DND-41 (cell line): ENCODE results near the gene WDHD1.
"Not testable (repeated sequence)": the region's sequence is repeated elsewhere in the genome, so short reads cannot be mapped to it uniquely, and the experiment has no call there.

ENCODE experiments used
- ATAC-seq: fragments of 200-7000 bp; cut with Tn5 transposase; 3 replicates; pipeline ENCODE4 v1.9.1; 2021; ENCODE audit warnings: low read depth; ENCODE audit not compliant: insufficient read depth
- DNase-seq: peaks from one replicate; pipeline ENCODE4 v3.0.0-alpha.2; 2020
- H2AFZ ChIP-seq: 2 replicates; pipeline ENCODE4 v1.6.0; 2012; ENCODE audit warnings: low read depth, low read length
- H3K27ac ChIP-seq: 2 replicates; pipeline ENCODE4 v1.5.1; 2012; ENCODE audit warnings: low read length, inconsistent platforms
- H3K27me3 ChIP-seq: fragments of 200-600 bp; sonication (generic); 2 replicates; pipeline ENCODE4 v1.6.0; 2012; ENCODE audit warnings: low read length, mild to moderate bottlenecking, inconsistent platforms; ENCODE audit not compliant: insufficient read depth, poor library complexity
- H3K36me3 ChIP-seq: 2 replicates; pipeline ENCODE4 v1.5.1; 2012; ENCODE audit warnings: low read length, inconsistent platforms; ENCODE audit not compliant: insufficient read depth
- H3K4me1 ChIP-seq: 2 replicates; pipeline ENCODE4 v1.5.1; 2012; ENCODE audit warnings: mild to moderate bottlenecking, low read length; ENCODE audit not compliant: insufficient read depth
- H3K4me2 ChIP-seq: 2 replicates; pipeline ENCODE4 v1.6.0; 2012; ENCODE audit warnings: mild to moderate bottlenecking, moderate library complexity, low read length, inconsistent platforms; ENCODE audit not compliant: insufficient read depth
- H3K4me3 ChIP-seq, 2 experiments: fragments of 200-600 bp in 1 of 2; shearing (Covaris generic) in 1 of 2; 2 replicates each; pipeline ENCODE4 v1.5.1; 2012 to 2016; ENCODE audit warnings: inconsistent platforms in 2 of 2, low read length in 2 of 2, mild to moderate bottlenecking in 2 of 2, low read depth in 1 of 2, moderate library complexity in 1 of 2
- H3K79me2 ChIP-seq: 2 replicates; pipeline ENCODE4 v1.6.0; 2012; ENCODE audit warnings: low read length, inconsistent platforms; ENCODE audit not compliant: insufficient read depth
- H3K9ac ChIP-seq: 2 replicates; pipeline ENCODE4 v1.6.0; 2012; ENCODE audit warnings: low read depth, mild to moderate bottlenecking, inconsistent platforms, low read length, moderate library complexity
- H3K9me3 ChIP-seq: 2 replicates; pipeline ENCODE4 v1.5.1; 2012; ENCODE audit warnings: low read length, moderate library complexity, mild to moderate bottlenecking, inconsistent platforms; ENCODE audit not compliant: insufficient read depth, severe bottlenecking
- H4K20me1 ChIP-seq: 2 replicates; pipeline ENCODE4 v1.6.0; 2012; ENCODE audit warnings: low read length; ENCODE audit not compliant: insufficient read depth
- EZH2 ChIP-seq: IDR thresholded peaks from 3 replicates; pipeline ENCODE4 v1.6.1; 2012; ENCODE audit warnings: borderline replicate concordance, low read depth, mild to moderate bottlenecking, moderate library complexity, low read length, inconsistent platforms; ENCODE audit not compliant: severe bottlenecking
- TF ChIP-seq, protein P1 (sequence below): IDR thresholded peaks from 2 replicates; pipeline ENCODE4 v1.5.1; 2012; ENCODE audit warnings: borderline replicate concordance, low read length, moderate library complexity, mild to moderate bottlenecking; ENCODE audit not compliant: poor library complexity, severe bottlenecking; ENCODE audit errors: extremely low read depth

The WDHD1 gene

GRCh38 chr14:54909817-54910558, 116.9 kb downstream of the WDHD1 start:
- Histone ChIP-seq H3K9ac (no peak overlapping the region), H3K4me2 (no peak overlapping the region), H4K20me1 (no peaks in the 10 kb centered on the region), H3K36me3 (no peaks in the 10 kb centered on the region), H3K4me3 (no peak overlapping the region), H3K27ac (no peak overlapping the region), H3K4me1 (peaks cover 12% of the 10 kb centered on the region), H2AFZ (no peak overlapping the region), H3K79me2 (no peaks in the 10 kb centered on the region), H3K9me3 (no peaks in the 10 kb centered on the region), H3K27me3 (no peaks in the 10 kb centered on the region)
- no peak for ATAC-seq
- DNase-seq, result no peak
- TF ChIP-seq, protein P1, sequence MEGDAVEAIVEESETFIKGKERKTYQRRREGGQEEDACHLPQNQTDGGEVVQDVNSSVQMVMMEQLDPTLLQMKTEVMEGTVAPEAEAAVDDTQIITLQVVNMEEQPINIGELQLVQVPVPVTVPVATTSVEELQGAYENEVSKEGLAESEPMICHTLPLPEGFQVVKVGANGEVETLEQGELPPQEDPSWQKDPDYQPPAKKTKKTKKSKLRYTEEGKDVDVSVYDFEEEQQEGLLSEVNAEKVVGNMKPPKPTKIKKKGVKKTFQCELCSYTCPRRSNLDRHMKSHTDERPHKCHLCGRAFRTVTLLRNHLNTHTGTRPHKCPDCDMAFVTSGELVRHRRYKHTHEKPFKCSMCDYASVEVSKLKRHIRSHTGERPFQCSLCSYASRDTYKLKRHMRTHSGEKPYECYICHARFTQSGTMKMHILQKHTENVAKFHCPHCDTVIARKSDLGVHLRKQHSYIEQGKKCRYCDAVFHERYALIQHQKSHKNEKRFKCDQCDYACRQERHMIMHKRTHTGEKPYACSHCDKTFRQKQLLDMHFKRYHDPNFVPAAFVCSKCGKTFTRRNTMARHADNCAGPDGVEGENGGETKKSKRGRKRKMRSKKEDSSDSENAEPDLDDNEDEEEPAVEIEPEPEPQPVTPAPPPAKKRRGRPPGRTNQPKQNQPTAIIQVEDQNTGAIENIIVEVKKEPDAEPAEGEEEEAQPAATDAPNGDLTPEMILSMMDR, result no peak
- no peak for TF ChIP-seq EZH2

DNA sequence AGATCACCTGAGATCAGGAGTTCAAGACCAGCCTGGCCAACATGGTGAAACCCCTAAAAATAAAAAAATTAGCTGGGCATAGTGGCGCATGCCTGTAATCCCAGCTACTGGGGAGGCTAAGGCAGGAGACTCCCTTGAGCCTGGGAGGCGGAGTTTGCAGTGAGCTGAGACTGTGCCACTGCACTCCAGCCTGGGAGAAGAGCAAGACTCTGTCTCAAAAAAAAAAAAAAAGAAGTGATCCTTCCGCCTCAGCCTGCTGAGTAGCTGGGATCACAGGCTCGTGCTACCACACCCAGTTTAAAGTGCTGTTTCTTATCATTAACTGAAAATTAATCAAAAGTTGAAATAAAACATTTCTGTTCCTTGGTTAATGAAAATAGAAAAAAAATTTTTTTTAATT, 117.9 kb downstream of the WDHD1 start:
- H4K20me1 ChIP-seq, H3K27ac ChIP-seq, H3K9me3 ChIP-seq, H3K79me2 ChIP-seq, H3K27me3 ChIP-seq, H3K4me3 ChIP-seq, H3K4me2 ChIP-seq, H2AFZ ChIP-seq, H3K9ac ChIP-seq, H3K36me3 ChIP-seq, ATAC-seq: not testable (repeated sequence)
- DNase-seq, result peak; percentile 13
- H3K4me1 ChIP-seq, result peaks cover 12% of the 10 kb centered on the region

- Histone ChIP-seq H3K79me2 (no peaks in the 10 kb centered on the region), H4K20me1 (no peaks in the 10 kb centered on the region), H3K9me3 (no peaks in the 10 kb centered on the region), H3K4me3 (no peak overlapping the region), H3K9ac (no peak overlapping the region), H3K27me3 (no peaks in the 10 kb centered on the region), H2AFZ (peak overlapping the region; percentile 0; the same call in 1 of the 2 replicates), H3K4me1 (peaks cover 15% of the 10 kb centered on the region), H3K4me2 (peak overlapping the region; percentile 22; the same call in 1 of the 2 replicates), H3K36me3 (no peaks in the 10 kb centered on the region), H3K27ac (no peak overlapping the region; the same call in 1 of the 2 replicates)
- TF ChIP-seq, protein P1, result no peak
- ATAC-seq, result peak; percentile 70; the same call in 2 of the 3 replicates
- no peak for DNase-seq
These were observed 118.7 kb downstream of the WDHD1 start for GRCh38 chr14:54908190-54908589.

GRCh38 chr14:54906075-54906474, 120.8 kb downstream of the WDHD1 start:
- Histone ChIP-seq H3K36me3 (no peaks in the 10 kb centered on the region), H2AFZ (no peak overlapping the region), H3K79me2 (peaks cover 8% of the 10 kb centered on the region), H3K4me2 (no peak overlapping the region), H3K9me3 (no peaks in the 10 kb centered on the region), H3K27me3 (no peaks in the 10 kb centered on the region), H4K20me1 (no peaks in the 10 kb centered on the region), H3K4me1 (peaks cover 25% of the 10 kb centered on the region), H3K27ac (no peak overlapping the region), H3K9ac (no peak overlapping the region), H3K4me3 (no peak overlapping the region)
- ATAC-seq (no peak), DNase-seq (no peak)
- TF ChIP-seq, protein P1, result no peak
- TF ChIP-seq EZH2, result no peak
